H1 (cell line): ENCODE measurements around the gene PHF14. TPM values are rescaled to one million over a fixed set of nuclear protein-coding genes. Genes with fewer than 3 reads are reported as not detected.

ENCODE experiments used
- ATF3 ChIP-seq: IDR thresholded peaks from 2 replicates; pipeline ENCODE4 v1.6.1; 2011; ENCODE audit warnings: low read depth, mild to moderate bottlenecking, low read length; ENCODE audit not compliant: insufficient read depth
- CHD7 ChIP-seq: fragments of 300-600 bp; sonication (generic); IDR thresholded peaks from 2 replicates; pipeline ENCODE4 v1.7.1; 2012; ENCODE audit warnings: low read length, moderate library complexity, mild to moderate bottlenecking, inconsistent platforms; ENCODE audit not compliant: insufficient replicate concordance
- FOSL1 ChIP-seq: IDR thresholded peaks from 2 replicates; pipeline ENCODE4 v1.6.1; 2011; ENCODE audit warnings: mild to moderate bottlenecking, low read depth, low read length, moderate library complexity; ENCODE audit not compliant: insufficient read depth
- polyA plus RNA-seq, 7 experiments: library from polyadenylated mRNA; depleted of rRNA in 3 of 7; stranded (reverse) in 5 of 7; unstranded in 2 of 7; fragments of >200 nt in 5 of 7; fragments of 200-250 nt in 2 of 7; gene quantifications; 1 replicate in 5 of 7; 2 replicates in 1 of 7; 4 replicates in 1 of 7; pipeline versions ENCODE4 v1.2.1 to v1.2.3, GENCODE V29; 2011 to 2013; ENCODE audit warnings: missing spikeins in 2 of 7, mixed read lengths in 2 of 7
- total RNA-seq: library from RNA; stranded (reverse); fragmentation: NEBNext Ultra II Directional; extraction: Animal tissue kit (Norgen Biotek cat#: 25700); gene quantifications from 2 replicates; pipeline ENCODE4 v1.2.1, GENCODE V29; 2021

Gene PHF14
- total and polyA plus RNA-seq, 2 of the 8 experiments (the other 6 are each of a cell fraction or from before 2014, with no cell fraction given), result 17.9 to 70.6 TPM

GRCh38 chr7:11035661-11036060 is 62.0 kb downstream of the PHF14 start (continued):
- no peak for TF ChIP-seq CHD7
- TF ChIP-seq ATF3, result no peak
- no peak for TF ChIP-seq FOSL1
- TF ChIP-seq, all 59 proteins: peak for 0
